Large intestine (tissue), 12 donors: ENCODE measurements around the gene TMEM198. TPM values are rescaled to one million over a fixed set of nuclear protein-coding genes. Genes with fewer than 3 reads are reported as not detected.

ENCODE experiments used
- DNase-seq, 2 donors: peaks; one replicate each; pipeline versions ENCODE4 v3.0.0 to v3.0.0-alpha.2; 2013
- H3K27ac ChIP-seq: one replicate; pipeline ENCODE4 v1.5.1; 2013; ENCODE audit warnings: low read length
- H3K27me3 ChIP-seq: 2 replicates; pipeline ENCODE4 v1.6.1; 2013; ENCODE audit warnings: low read length; ENCODE audit not compliant: control insufficient read depth, insufficient read depth
- H3K36me3 ChIP-seq: 2 replicates; pipeline ENCODE4 v1.6.1; 2013; ENCODE audit warnings: low read length; ENCODE audit not compliant: control insufficient read depth, insufficient read depth
- H3K4me1 ChIP-seq: one replicate; pipeline ENCODE4 v1.6.1; 2013; ENCODE audit warnings: low read length; ENCODE audit not compliant: control insufficient read depth, insufficient read depth
- H3K4me3 ChIP-seq: one replicate; pipeline ENCODE4 v1.5.1; 2013; ENCODE audit warnings: low read length
- H3K9me3 ChIP-seq: one replicate; pipeline ENCODE4 v1.6.1; 2013; ENCODE audit warnings: mild to moderate bottlenecking, low read depth, low read length, moderate library complexity; ENCODE audit not compliant: control insufficient read depth
- WGBS: methylation state at CpG from one replicate; pipeline ENCODE4 v1.1.5; 2013; ENCODE audit warnings: low lambda C conversion rate; ENCODE audit not compliant: insufficient coverage; 5-methylcytosine and 5-hydroxymethylcytosine counted together
- long read RNA-seq, 11 donors: transcript quantifications; one replicate each; lab custom pipeline, GENCODE V29; 2026
- polyA plus RNA-seq: library from polyadenylated mRNA; unstranded; fragments of 120-200 nt; gene quantifications from one replicate; pipeline ENCODE4 v1.2.1, GENCODE V29; 2013

The TMEM198 gene
- 19.9 TPM for polyA plus RNA-seq
- long read RNA-seq, donor 1, transcript TMEM198-202 (5 exons, 2,218 nt), result major isoform, 5 of 5 reads
- long read RNA-seq, donor 1, partial matches to known transcripts, result 0 of 5 reads
- long read RNA-seq, donor 1, other reads (novel, unspliced or antisense), result 0 of 5 reads
- long read RNA-seq, donor 2, partial matches to known transcripts, result 5 of 6 reads
- long read RNA-seq, donor 2, other reads (novel, unspliced or antisense), result 0 of 6 reads
- long read RNA-seq, donor 3, result 0 reads
- long read RNA-seq, donor 4, result 0 reads
- long read RNA-seq, donor 5, partial matches to known transcripts, result 0 of 1 reads
- long read RNA-seq, donor 5, other reads (novel, unspliced or antisense), result 0 of 1 reads
- long read RNA-seq, donor 6, partial matches to known transcripts, result 0 of 4 reads
- long read RNA-seq, donor 6, other reads (novel, unspliced or antisense), result 0 of 4 reads
- long read RNA-seq, donor 7, result 0 reads
- long read RNA-seq, donor 8, partial matches to known transcripts, result 12 of 13 reads
- long read RNA-seq, donor 8, other reads (novel, unspliced or antisense), result 0 of 13 reads
- long read RNA-seq, donor 9, result 0 reads
- long read RNA-seq, donor 10, partial matches to known transcripts, result 0 of 18 reads
- long read RNA-seq, donor 10, other reads (novel, unspliced or antisense), result 16 of 18 reads
- long read RNA-seq, donor 11, partial matches to known transcripts, result 0 of 1 reads
- long read RNA-seq, donor 11, other reads (novel, unspliced or antisense), result 0 of 1 reads

DNA sequence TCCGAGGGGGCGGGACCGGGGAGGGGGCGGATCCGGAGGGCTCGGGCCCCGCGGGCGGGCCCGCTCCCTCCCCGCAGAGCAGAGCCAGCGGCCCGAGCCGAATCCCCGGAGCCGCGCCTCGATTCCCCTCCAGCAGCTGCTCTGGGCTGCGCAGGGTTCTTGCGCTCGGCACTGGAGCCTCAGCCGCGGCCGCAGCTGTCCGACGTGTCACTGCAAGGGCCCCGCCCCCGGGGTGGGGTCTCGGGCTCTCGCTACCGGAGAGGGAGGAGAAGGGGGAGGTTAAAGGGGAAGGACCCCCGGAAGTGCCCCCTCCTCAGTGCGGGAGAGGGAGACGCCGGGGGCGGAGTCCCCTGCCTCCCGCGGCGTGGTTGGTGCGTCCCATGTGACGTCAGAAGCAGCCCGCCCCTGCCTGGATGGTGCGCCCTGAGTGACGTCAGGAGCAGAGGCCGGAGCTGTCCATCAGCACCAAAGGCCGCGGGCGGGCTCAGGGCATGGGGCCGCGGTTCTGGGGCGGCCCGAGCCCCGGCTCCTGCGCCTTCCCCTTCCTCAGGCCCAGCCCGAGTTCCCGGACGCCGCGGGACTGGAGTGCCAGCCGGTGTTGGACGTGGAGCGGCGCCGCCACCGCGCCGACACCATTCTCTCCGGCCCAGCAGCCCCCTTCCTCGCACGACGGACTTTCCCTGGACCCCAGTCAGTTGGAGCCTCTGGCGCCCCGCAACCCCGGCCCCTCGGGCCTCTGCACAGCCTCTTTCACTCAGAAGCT lies at the start of gene TMEM198, which contains the start of gene CHPF:
TMEM198 (plus strand) TSS at position 433 of the 763 bp plus-strand sequence. CDS start 700 bp downstream, outside the sequence.
CHPF (minus strand) TSS at position 214 of the 763 bp plus-strand sequence. CDS start 271 bp downstream, outside the sequence.
- H3K27ac ChIP-seq, result peak within 1 kb of the TSS; percentile 94
- peaks cover 29% of the 10 kb centered on the region for H3K4me1 ChIP-seq
- H3K36me3 ChIP-seq, result peaks cover 43% of the 10 kb centered on the region
- no peaks in the 10 kb centered on the region for H3K27me3 ChIP-seq
- DNase-seq, result peak; percentile 99
- H3K4me3 ChIP-seq, result peak within 1 kb of the TSS; percentile 68
- WGBS, result no CpG with 5 or more reads among the region's 75 CpGs
- H3K9me3 ChIP-seq, result peaks cover 4% of the 10 kb centered on the region

DNA sequence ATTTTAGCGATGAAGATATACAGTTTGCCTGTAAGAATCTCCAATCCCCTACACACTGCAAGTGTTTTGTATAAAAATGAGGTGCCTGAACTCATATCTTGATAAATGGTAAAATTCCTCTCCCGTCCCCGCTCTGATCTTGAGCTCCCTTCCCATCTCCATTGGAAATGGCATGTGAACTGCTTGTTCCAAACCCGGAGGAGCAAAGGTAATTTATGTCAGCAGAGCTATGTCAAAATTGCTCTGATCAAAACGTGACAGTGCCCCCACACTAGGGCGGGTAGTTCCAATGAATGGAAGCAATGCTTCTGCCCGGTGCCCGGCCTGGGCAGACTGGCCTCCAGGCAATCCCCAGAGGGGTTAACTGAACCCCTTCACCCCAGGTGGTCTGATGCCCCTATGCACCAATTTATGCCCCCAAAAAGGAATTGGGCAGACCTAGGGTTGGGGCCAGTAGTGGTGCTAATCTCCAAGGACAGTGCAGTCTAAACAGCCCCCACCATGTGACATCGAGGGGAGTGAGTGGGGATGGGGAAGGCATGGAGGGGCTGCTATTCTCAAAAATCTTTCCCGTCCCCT lies 48.8 kb upstream of the TMEM198 start:
- Histone ChIP-seq H3K4me1 (peaks cover 33% of the 10 kb centered on the region), H3K4me3 (no peak overlapping the region), H3K27me3 (peaks cover 75% of the 10 kb centered on the region)

GRCh38 chr2:219495531-219496122 lies 48.2 kb upstream of the TMEM198 start:
- Histone ChIP-seq H3K27me3 (peaks cover 72% of the 10 kb centered on the region), H3K36me3 (no peaks in the 10 kb centered on the region), H3K4me3 (no peak overlapping the region), H3K27ac (no peak overlapping the region), H3K4me1 (peaks cover 37% of the 10 kb centered on the region), H3K9me3 (peaks cover 3% of the 10 kb centered on the region)
- DNase-seq, result peak in 1 of 2 donors; percentile 62
- no CpG with 5 or more reads among the region's 14 CpGs for WGBS

More for the DNA sequence above, 48.8 kb upstream of the TMEM198 start:
- DNase-seq, result no peak
- WGBS, result 47% methylated on average over 3 of the region's 10 CpGs
- Histone ChIP-seq H3K27ac (no peak overlapping the region), H3K9me3 (peaks cover 3% of the 10 kb centered on the region), H3K36me3 (no peaks in the 10 kb centered on the region)

DNA sequence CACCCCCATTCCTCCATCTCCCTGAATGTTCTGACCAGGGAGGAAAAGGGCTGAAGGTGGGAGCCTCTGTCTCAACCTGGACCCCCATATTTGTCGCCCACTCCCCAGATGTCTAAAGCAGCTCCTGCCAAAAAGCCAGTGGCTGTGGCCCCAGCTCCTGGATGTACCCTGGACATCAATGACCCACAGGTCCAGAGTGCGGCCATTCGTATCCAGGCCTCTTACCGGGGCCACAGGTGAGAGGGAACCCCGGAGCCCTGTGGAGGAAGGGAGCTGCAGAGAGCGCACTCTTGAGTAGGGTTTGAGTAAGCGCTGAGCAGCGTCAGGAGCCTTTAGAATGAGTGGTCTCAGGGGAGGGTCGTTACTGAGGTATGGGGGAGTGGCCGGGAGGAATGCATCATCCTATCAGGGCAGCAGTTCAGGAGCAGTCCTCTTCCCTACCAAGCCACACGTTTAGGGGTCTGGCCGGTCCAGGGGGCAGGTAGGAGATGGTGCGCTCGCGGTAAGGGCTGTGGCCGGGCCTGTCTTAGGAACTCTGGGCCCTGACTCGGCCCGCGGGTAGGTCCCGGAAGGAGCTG lies 47.5 kb upstream of the TMEM198 start:
- no CpG with 5 or more reads among the region's 20 CpGs for WGBS
- H3K27me3 ChIP-seq, result peaks cover 65% of the 10 kb centered on the region
- H3K9me3 ChIP-seq, result peaks cover 3% of the 10 kb centered on the region
- no peak overlapping the region for H3K4me3 ChIP-seq
- H3K4me1 ChIP-seq, result peaks cover 43% of the 10 kb centered on the region
- H3K27ac ChIP-seq, result no peak overlapping the region
- DNase-seq, result no peak
- no peaks in the 10 kb centered on the region for H3K36me3 ChIP-seq

- peak in 1 of 2 donors; percentile 57 for DNase-seq
- no peak overlapping the region for H3K27ac ChIP-seq
- 0% methylated on average over 1 of the region's 61 CpGs for WGBS
Observed at GRCh38 chr2:219496825-219497494, 46.9 kb upstream of the TMEM198 start.

GRCh38 chr2:219497495-219498279 lies 46.1 kb upstream of the TMEM198 start:
- peaks cover 52% of the 10 kb centered on the region for H3K4me1 ChIP-seq
- peaks cover 54% of the 10 kb centered on the region for H3K27me3 ChIP-seq
- WGBS, result no CpG with 5 or more reads among the region's 59 CpGs

More at GRCh38 chr2:219496825-219497494, 46.9 kb upstream of the TMEM198 start:
- Histone ChIP-seq H3K36me3 (peaks cover 4% of the 10 kb centered on the region), H3K4me3 (no peak overlapping the region), H3K9me3 (peaks cover 3% of the 10 kb centered on the region), H3K27me3 (peaks cover 60% of the 10 kb centered on the region), H3K4me1 (peaks cover 50% of the 10 kb centered on the region)

GRCh38 chr2:219498280-219499057 lies 45.4 kb upstream of the TMEM198 start, which contains the start of gene GMPPA:
Gene GMPPA (plus strand): TSS chr2:219498891. CDS start chr2:219499976, 1,085 bp downstream.
- no CpG with 5 or more reads among the region's 49 CpGs for WGBS
- Histone ChIP-seq H3K27ac (peak within 1 kb of the TSS; percentile 94), H3K4me3 (peak within 1 kb of the TSS; percentile 76), H3K4me1 (peaks cover 52% of the 10 kb centered on the region), H3K9me3 (no peaks in the 10 kb centered on the region), H3K27me3 (peaks cover 46% of the 10 kb centered on the region), H3K36me3 (peaks cover 14% of the 10 kb centered on the region)
- DNase-seq, result peak; percentile 99

More at GRCh38 chr2:219497495-219498279, 46.1 kb upstream of the TMEM198 start:
- H3K4me3 ChIP-seq, result peak overlapping the region; percentile 76
- H3K36me3 ChIP-seq, result peaks cover 10% of the 10 kb centered on the region
- DNase-seq, result peak; percentile 65 to 85
- peak overlapping the region; percentile 94 for H3K27ac ChIP-seq
- H3K9me3 ChIP-seq, result no peaks in the 10 kb centered on the region

DNA sequence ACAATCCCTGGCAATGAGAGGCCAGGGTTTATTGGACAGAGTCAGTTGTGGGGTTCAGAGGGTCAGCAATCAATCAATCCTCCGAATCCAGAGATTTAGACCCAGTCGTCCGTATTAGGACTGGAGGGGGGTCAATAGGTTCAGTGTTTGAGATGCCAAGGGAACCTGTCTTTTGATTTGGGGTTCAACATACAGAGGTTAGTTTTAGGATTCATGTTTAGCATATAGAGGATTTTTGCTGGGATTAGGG lies 44.8 kb upstream of the TMEM198 start:
- Histone ChIP-seq H3K27me3 (peaks cover 41% of the 10 kb centered on the region), H3K9me3 (no peaks in the 10 kb centered on the region), H3K4me1 (peaks cover 52% of the 10 kb centered on the region), H3K36me3 (peaks cover 19% of the 10 kb centered on the region), H3K4me3 (peak overlapping the region; percentile 76), H3K27ac (peak overlapping the region; percentile 67)
- no peak for DNase-seq
- WGBS, result 0% methylated on average over 1 of the region's 3 CpGs
